ENCODE results near the gene JMJD8. TPM values are rescaled to one million over a fixed set of nuclear protein-coding genes. Genes with fewer than 3 reads are reported as not detected.

The JMJD8 gene
- total and polyA plus RNA-seq, 4 donors, result 21.2 to 52.6 (median 33.4) TPM

DNA sequence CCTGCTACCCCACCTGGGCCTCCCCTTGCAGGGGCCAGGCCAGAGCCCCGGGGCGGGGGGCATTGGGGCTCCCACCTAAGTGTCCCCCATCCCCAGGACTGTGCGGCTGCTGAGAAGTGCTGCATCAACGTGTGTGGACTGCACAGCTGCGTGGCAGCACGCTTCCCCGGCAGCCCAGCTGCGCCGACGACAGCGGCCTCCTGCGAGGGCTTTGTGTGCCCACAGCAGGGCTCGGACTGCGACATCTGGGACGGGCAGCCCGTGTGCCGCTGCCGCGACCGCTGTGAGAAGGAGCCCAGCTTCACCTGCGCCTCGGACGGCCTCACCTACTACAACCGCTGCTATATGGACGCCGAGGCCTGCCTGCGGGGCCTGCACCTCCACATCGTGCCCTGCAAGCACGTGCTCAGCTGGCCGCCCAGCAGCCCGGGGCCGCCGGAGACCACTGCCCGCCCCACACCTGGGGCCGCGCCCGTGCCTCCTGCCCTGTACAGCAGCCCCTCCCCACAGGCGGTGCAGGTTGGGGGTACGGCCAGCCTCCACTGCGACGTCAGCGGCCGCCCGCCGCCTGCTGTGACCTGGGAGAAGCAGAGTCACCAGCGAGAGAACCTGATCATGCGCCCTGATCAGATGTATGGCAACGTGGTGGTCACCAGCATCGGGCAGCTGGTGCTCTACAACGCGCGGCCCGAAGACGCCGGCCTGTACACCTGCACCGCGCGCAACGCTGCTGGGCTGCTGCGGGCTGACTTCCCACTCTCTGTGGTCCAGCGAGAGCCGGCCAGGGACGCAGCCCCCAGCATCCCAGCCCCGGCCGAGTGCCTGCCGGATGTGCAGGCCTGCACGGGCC is 51.4 kb downstream of the JMJD8 start:
- TF ChIP-seq, protein P1, sequence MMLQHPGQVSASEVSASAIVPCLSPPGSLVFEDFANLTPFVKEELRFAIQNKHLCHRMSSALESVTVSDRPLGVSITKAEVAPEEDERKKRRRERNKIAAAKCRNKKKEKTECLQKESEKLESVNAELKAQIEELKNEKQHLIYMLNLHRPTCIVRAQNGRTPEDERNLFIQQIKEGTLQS (IDR thresholded peaks at IDR 0.05), result no peak
- TF ChIP-seq, protein P2, sequence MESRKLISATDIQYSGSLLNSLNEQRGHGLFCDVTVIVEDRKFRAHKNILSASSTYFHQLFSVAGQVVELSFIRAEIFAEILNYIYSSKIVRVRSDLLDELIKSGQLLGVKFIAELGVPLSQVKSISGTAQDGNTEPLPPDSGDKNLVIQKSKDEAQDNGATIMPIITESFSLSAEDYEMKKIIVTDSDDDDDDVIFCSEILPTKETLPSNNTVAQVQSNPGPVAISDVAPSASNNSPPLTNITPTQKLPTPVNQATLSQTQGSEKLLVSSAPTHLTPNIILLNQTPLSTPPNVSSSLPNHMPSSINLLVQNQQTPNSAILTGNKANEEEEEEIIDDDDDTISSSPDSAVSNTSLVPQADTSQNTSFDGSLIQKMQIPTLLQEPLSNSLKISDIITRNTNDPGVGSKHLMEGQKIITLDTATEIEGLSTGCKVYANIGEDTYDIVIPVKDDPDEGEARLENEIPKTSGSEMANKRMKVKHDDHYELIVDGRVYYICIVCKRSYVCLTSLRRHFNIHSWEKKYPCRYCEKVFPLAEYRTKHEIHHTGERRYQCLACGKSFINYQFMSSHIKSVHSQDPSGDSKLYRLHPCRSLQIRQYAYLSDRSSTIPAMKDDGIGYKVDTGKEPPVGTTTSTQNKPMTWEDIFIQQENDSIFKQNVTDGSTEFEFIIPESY (IDR thresholded peaks at IDR 0.05), result no peak
- TF ChIP-seq, protein P3, sequence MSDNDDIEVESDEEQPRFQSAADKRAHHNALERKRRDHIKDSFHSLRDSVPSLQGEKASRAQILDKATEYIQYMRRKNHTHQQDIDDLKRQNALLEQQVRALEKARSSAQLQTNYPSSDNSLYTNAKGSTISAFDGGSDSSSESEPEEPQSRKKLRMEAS (IDR thresholded peaks at IDR 0.05), result no peak
- no peak overlapping the region for H3K4me3 ChIP-seq (ENCODE audit: low read depth in 1 of 3, low read length in 3 of 3)
- no peak overlapping the region for H3K9ac ChIP-seq (ENCODE audit: low read depth in 1 of 2, low read length in 2 of 2)
- no peaks in the 10 kb centered on the region for H3K9me3 ChIP-seq (ENCODE audit: control insufficient read depth in 4 of 4, low read length in 3 of 4)
- H3K27ac ChIP-seq (ENCODE audit: low read depth in 1 of 2, low read length in 2 of 2), result no peak overlapping the region
- H3K36me3 ChIP-seq (ENCODE audit: control insufficient read depth in 4 of 4, insufficient read depth in 3 of 4, low read depth in 1 of 4, low read length in 3 of 4), result peaks cover 0 to 9% (median 0%) of the 10 kb centered on the region in 4 donors
- peaks cover 37 to 57% (median 47%) of the 10 kb centered on the region in 4 donors for H3K4me1 ChIP-seq (ENCODE audit: control insufficient read depth in 4 of 4, insufficient read depth in 4 of 4, low read length in 3 of 4)
- H3K27me3 ChIP-seq (ENCODE audit: control insufficient read depth in 4 of 4, insufficient read depth in 4 of 4, low read length in 3 of 4), result no peaks in the 10 kb centered on the region
- no peak for DNase-seq (ENCODE audit: low spot score)
- WGBS, result 96% methylated on average over 67 of the region's 67 CpGs

DNA sequence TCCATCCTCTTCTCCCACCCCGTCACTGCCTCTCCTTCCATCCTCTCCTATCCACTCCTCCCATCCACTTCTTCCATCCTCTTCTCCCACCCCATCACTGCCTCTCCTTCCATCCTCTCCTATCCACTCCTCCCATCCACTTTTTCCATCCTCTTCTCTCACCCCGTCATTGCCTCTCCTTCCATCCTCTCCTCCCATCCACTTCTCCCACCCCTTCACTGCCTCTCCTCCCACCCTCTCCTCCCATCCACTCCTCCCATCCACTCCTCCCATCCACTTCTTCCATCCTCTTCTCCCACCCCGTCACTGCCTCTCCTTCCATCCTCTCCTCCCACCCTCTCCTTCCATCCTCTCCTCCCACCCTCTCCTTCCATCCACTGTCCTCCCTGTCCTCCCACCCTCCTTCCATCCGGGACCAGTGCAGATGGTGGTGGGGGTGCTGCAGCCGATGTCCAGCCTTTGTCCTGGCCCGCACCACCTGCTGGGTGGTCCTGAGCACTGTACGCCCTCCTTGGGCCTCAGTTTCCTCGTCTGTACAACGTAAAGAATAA is 52.3 kb downstream of the JMJD8 start:
- Histone ChIP-seq H3K27ac (ENCODE audit: low read depth in 1 of 2, low read length in 2 of 2) (no peak overlapping the region), H3K36me3 (ENCODE audit: control insufficient read depth in 4 of 4, insufficient read depth in 3 of 4, low read depth in 1 of 4, low read length in 3 of 4) (peaks cover 0 to 9% (median 1%) of the 10 kb centered on the region in 4 donors), H3K27me3 (ENCODE audit: control insufficient read depth in 4 of 4, insufficient read depth in 4 of 4, low read length in 3 of 4) (no peaks in the 10 kb centered on the region), H3K9ac (ENCODE audit: low read depth in 1 of 2, low read length in 2 of 2) (no peak overlapping the region), H3K9me3 (ENCODE audit: control insufficient read depth in 4 of 4, low read length in 3 of 4) (no peaks in the 10 kb centered on the region), H3K4me3 (ENCODE audit: low read depth in 1 of 3, low read length in 3 of 3) (no peak overlapping the region), H3K4me1 (ENCODE audit: control insufficient read depth in 4 of 4, insufficient read depth in 4 of 4, low read length in 3 of 4) (peaks cover 33 to 60% (median 51%) of the 10 kb centered on the region in 4 donors)
- TF ChIP-seq FOXA2 (IDR thresholded peaks at IDR 0.05) (no peak), HNF4A (conservative IDR thresholded peaks at IDR 0.05) (no peak), SP1 (IDR thresholded peaks at IDR 0.05) (no peak), FOXA1 (IDR thresholded peaks at IDR 0.05) (no peak), GABPA (IDR thresholded peaks at IDR 0.05 in 1 of 2, conservative IDR thresholded peaks at IDR 0.05 in 1 of 2) (no peak), YY1 (IDR thresholded peaks at IDR 0.05) (no peak), HNF4G (IDR thresholded peaks at IDR 0.05) (no peak), TAF1 (conservative IDR thresholded peaks at IDR 0.05) (no peak)
- TF ChIP-seq, protein P4, sequence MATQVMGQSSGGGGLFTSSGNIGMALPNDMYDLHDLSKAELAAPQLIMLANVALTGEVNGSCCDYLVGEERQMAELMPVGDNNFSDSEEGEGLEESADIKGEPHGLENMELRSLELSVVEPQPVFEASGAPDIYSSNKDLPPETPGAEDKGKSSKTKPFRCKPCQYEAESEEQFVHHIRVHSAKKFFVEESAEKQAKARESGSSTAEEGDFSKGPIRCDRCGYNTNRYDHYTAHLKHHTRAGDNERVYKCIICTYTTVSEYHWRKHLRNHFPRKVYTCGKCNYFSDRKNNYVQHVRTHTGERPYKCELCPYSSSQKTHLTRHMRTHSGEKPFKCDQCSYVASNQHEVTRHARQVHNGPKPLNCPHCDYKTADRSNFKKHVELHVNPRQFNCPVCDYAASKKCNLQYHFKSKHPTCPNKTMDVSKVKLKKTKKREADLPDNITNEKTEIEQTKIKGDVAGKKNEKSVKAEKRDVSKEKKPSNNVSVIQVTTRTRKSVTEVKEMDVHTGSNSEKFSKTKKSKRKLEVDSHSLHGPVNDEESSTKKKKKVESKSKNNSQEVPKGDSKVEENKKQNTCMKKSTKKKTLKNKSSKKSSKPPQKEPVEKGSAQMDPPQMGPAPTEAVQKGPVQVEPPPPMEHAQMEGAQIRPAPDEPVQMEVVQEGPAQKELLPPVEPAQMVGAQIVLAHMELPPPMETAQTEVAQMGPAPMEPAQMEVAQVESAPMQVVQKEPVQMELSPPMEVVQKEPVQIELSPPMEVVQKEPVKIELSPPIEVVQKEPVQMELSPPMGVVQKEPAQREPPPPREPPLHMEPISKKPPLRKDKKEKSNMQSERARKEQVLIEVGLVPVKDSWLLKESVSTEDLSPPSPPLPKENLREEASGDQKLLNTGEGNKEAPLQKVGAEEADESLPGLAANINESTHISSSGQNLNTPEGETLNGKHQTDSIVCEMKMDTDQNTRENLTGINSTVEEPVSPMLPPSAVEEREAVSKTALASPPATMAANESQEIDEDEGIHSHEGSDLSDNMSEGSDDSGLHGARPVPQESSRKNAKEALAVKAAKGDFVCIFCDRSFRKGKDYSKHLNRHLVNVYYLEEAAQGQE (IDR thresholded peaks at IDR 0.05), result no peak
- TF ChIP-seq, protein P2 (IDR thresholded peaks at IDR 0.05), result no peak
- TF ChIP-seq, protein P5, sequence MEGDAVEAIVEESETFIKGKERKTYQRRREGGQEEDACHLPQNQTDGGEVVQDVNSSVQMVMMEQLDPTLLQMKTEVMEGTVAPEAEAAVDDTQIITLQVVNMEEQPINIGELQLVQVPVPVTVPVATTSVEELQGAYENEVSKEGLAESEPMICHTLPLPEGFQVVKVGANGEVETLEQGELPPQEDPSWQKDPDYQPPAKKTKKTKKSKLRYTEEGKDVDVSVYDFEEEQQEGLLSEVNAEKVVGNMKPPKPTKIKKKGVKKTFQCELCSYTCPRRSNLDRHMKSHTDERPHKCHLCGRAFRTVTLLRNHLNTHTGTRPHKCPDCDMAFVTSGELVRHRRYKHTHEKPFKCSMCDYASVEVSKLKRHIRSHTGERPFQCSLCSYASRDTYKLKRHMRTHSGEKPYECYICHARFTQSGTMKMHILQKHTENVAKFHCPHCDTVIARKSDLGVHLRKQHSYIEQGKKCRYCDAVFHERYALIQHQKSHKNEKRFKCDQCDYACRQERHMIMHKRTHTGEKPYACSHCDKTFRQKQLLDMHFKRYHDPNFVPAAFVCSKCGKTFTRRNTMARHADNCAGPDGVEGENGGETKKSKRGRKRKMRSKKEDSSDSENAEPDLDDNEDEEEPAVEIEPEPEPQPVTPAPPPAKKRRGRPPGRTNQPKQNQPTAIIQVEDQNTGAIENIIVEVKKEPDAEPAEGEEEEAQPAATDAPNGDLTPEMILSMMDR (IDR thresholded peaks at IDR 0.05; ENCODE audit: low read depth, low read length, missing input control), result no peak
- TF ChIP-seq, protein P3 (IDR thresholded peaks at IDR 0.05), result no peak
- TF ChIP-seq, protein P1 (IDR thresholded peaks at IDR 0.05), result no peak
- 77% methylated on average over 9 of the region's 9 CpGs for WGBS
- no peak for DNase-seq (ENCODE audit: low spot score)
